GM18907 (cell line): ENCODE measurements around the gene DSEL.
A peak's percentile ranks its signal among the peaks of the same experiment; 100 is the strongest.

Experiments
- ATAC-seq: cut with Tn5 transposase; IDR thresholded peaks from one replicate; pipeline ENCODE4 v1.9.1; 2021; ENCODE audit warnings: mild to moderate bottlenecking, moderate library complexity; ENCODE audit not compliant: unreplicated experiment

The DSEL gene

GRCh38 chr18:67516539-67517443 is at the start of gene DSEL:
Gene DSEL, minus strand, starts transcription at chr18:67516720. Its CDS starts 2,112 bp downstream, at chr18:67514608.
- peak; percentile 97 for ATAC-seq

GRCh38 chr18:67553437-67553836 is 36.9 kb upstream of the DSEL start:
- no peak for ATAC-seq

- ATAC-seq: no peak
Observed at GRCh38 chr18:67550872-67551520, 34.5 kb upstream of the DSEL start.

GRCh38 chr18:67549946-67550345 is 33.4 kb upstream of the DSEL start:
- no peak for ATAC-seq

- no peak for ATAC-seq
Observed at GRCh38 chr18:67545681-67546080, 29.2 kb upstream of the DSEL start.

GRCh38 chr18:67540559-67540958 is 24.0 kb upstream of the DSEL start:
- ATAC-seq: no peak

GRCh38 chr18:67531929-67532328 is 15.4 kb upstream of the DSEL start:
- no peak for ATAC-seq

- no peak for ATAC-seq
Observed at GRCh38 chr18:67525328-67526099, 9.0 kb upstream of the DSEL start.

- ATAC-seq: no peak
Observed at GRCh38 chr18:67520351-67520921, 3.9 kb upstream of the DSEL start.

- ATAC-seq: no peak
Observed at GRCh38 chr18:67519592-67519991, 3.1 kb upstream of the DSEL start.

- ATAC-seq: no peak
Observed at GRCh38 chr18:67518566-67518965, 2.0 kb upstream of the DSEL start.

- ATAC-seq: no peak
Observed at GRCh38 chr18:67517444-67517765, 885 bp upstream of the DSEL start.

GRCh38 chr18:67515942-67516538 is 480 bp downstream of the DSEL start:
- ATAC-seq: peak; percentile 48

GRCh38 chr18:67514901-67515540 is 1.5 kb downstream of the DSEL start:
- no peak for ATAC-seq

- no peak for ATAC-seq
Observed at GRCh38 chr18:67514465-67514864, 2.1 kb downstream of the DSEL start.

- ATAC-seq: no peak
Observed at GRCh38 chr18:67513280-67513679, 3.2 kb downstream of the DSEL start.

- no peak for ATAC-seq
Observed at GRCh38 chr18:67511840-67512239, 4.7 kb downstream of the DSEL start.

GRCh38 chr18:67510831-67511230 is 5.7 kb downstream of the DSEL start:
- ATAC-seq: no peak

- no peak for ATAC-seq
Observed at GRCh38 chr18:67509741-67510391, 6.7 kb downstream of the DSEL start.

GRCh38 chr18:67508146-67508545 is 8.4 kb downstream of the DSEL start:
- ATAC-seq: no peak
